Trophoblast cell (in vitro differentiated cells and primary cell): ENCODE data around the gene NUDT9.
"Not testable (repeated sequence)": the region's sequence is repeated elsewhere in the genome, so short reads cannot be mapped to it uniquely, and the experiment has no call there.

ENCODE experiments used
- DNase-seq, 2 donors: peaks; one replicate each; pipeline ENCODE4 v3.0.0-alpha.2; 2016
- H2AFZ ChIP-seq: 2 replicates; pipeline ENCODE4 v1.6.1; 2013; ENCODE audit warnings: low read length, moderate library complexity, mild to moderate bottlenecking; ENCODE audit not compliant: insufficient read depth, poor library complexity
- H2AK5ac ChIP-seq: 2 replicates; pipeline ENCODE4 v1.6.1; 2013; ENCODE audit warnings: mild to moderate bottlenecking, low read length
- H2BK120ac ChIP-seq: 2 replicates; pipeline ENCODE4 v1.6.1; 2013; ENCODE audit warnings: low read length, mild to moderate bottlenecking, moderate library complexity; ENCODE audit not compliant: insufficient read depth, poor library complexity
- H2BK12ac ChIP-seq: 2 replicates; pipeline ENCODE4 v1.6.1; 2013; ENCODE audit warnings: mild to moderate bottlenecking, low read length, moderate library complexity
- H2BK5ac ChIP-seq: 2 replicates; pipeline ENCODE4 v1.6.1; 2013; ENCODE audit warnings: low read length, low read depth, moderate library complexity, mild to moderate bottlenecking; ENCODE audit not compliant: poor library complexity
- H3K14ac ChIP-seq: 2 replicates; pipeline ENCODE4 v1.6.1; 2013; ENCODE audit warnings: mild to moderate bottlenecking, low read length
- H3K18ac ChIP-seq: 2 replicates; pipeline ENCODE4 v1.6.1; 2013; ENCODE audit warnings: mild to moderate bottlenecking, low read length
- H3K23ac ChIP-seq: 2 replicates; pipeline ENCODE4 v1.6.1; 2013; ENCODE audit warnings: low read length
- H3K27ac ChIP-seq: 2 replicates; pipeline ENCODE4 v1.5.1; 2013; ENCODE audit warnings: low read depth, mild to moderate bottlenecking, inconsistent platforms, low read length, moderate library complexity
- H3K27me3 ChIP-seq: 2 replicates; pipeline ENCODE4 v1.6.1; 2013; ENCODE audit warnings: inconsistent platforms, mild to moderate bottlenecking, low read length, moderate library complexity; ENCODE audit not compliant: insufficient read depth
- H3K36me3 ChIP-seq, 2 experiments: 1 replicate in 1 of 2; 2 replicates in 1 of 2; pipeline ENCODE4 v1.6.1; 2013; ENCODE audit warnings: low read length in 2 of 2, mild to moderate bottlenecking in 2 of 2, moderate library complexity in 1 of 2; ENCODE audit not compliant: insufficient read depth in 2 of 2, control insufficient read depth in 1 of 2
- H3K4ac ChIP-seq: 2 replicates; pipeline ENCODE4 v1.6.1; 2013; ENCODE audit warnings: low read depth, mild to moderate bottlenecking, low read length, moderate library complexity
- H3K4me1 ChIP-seq, 2 experiments: 1 replicate in 1 of 2; 2 replicates in 1 of 2; pipeline ENCODE4 v1.6.1; 2013; ENCODE audit warnings: low read length in 2 of 2, mild to moderate bottlenecking in 2 of 2, moderate library complexity in 1 of 2; ENCODE audit not compliant: insufficient read depth in 2 of 2, control insufficient read depth in 1 of 2
- H3K4me2 ChIP-seq: 2 replicates; pipeline ENCODE4 v1.6.1; 2013; ENCODE audit warnings: inconsistent platforms, mild to moderate bottlenecking, low read length, moderate library complexity
- H3K4me3 ChIP-seq: 2 replicates; pipeline ENCODE4 v1.5.1; 2013; ENCODE audit warnings: mild to moderate bottlenecking, low read depth, low read length, inconsistent platforms
- H3K79me1 ChIP-seq: one replicate; pipeline ENCODE4 v1.6.1; 2013; ENCODE audit warnings: low read length
- H3K79me2 ChIP-seq: 2 replicates; pipeline ENCODE4 v1.6.1; 2013; ENCODE audit warnings: low read length, mild to moderate bottlenecking; ENCODE audit not compliant: control insufficient read depth, insufficient read depth, poor library complexity
- H3K9ac ChIP-seq: 2 replicates; pipeline ENCODE4 v1.6.1; 2013; ENCODE audit warnings: mild to moderate bottlenecking, low read length
- H3K9me3 ChIP-seq: 2 replicates; pipeline ENCODE4 v1.6.1; 2013; ENCODE audit warnings: low read depth, mild to moderate bottlenecking, control low read depth, inconsistent platforms, low read length; ENCODE audit not compliant: insufficient read depth
- H4K12ac ChIP-seq: 2 replicates; pipeline ENCODE4 v1.6.1; 2013; ENCODE audit warnings: low read depth, mild to moderate bottlenecking, low read length, moderate library complexity
- H4K8ac ChIP-seq: 2 replicates; pipeline ENCODE4 v1.6.1; 2013; ENCODE audit warnings: low read depth, mild to moderate bottlenecking, low read length, moderate library complexity
- H4K91ac ChIP-seq: one replicate; pipeline ENCODE4 v1.6.1; 2013; ENCODE audit warnings: low read depth, mild to moderate bottlenecking, low read length, moderate library complexity
- WGBS: extraction: QIAGEN DNeasy Blood & Tissue Kit; methylation state at CpG from one replicate; pipeline ENCODE4 v1.1.7; 2013; ENCODE audit warnings: missing lambda C conversion rate; ENCODE audit not compliant: insufficient read length, insufficient coverage; ENCODE audit errors: extremely low coverage; 5-methylcytosine and 5-hydroxymethylcytosine counted together

NUDT9 gene

GRCh38 chr4:87390055-87390454, 32.3 kb upstream of the NUDT9 start:
- H3K4me2 ChIP-seq, result peak overlapping the region; percentile 27
- H2BK5ac ChIP-seq, H3K4me1 ChIP-seq, H3K4me3 ChIP-seq, H3K18ac ChIP-seq, H3K14ac ChIP-seq, H3K9me3 ChIP-seq, H2AFZ ChIP-seq, H4K12ac ChIP-seq, H2AK5ac ChIP-seq, H3K27ac ChIP-seq, H3K79me1 ChIP-seq, H3K36me3 ChIP-seq, H3K79me2 ChIP-seq, H3K4ac ChIP-seq, H4K91ac ChIP-seq, H3K27me3 ChIP-seq, H3K23ac ChIP-seq, H2BK12ac ChIP-seq, DNase-seq, H2BK120ac ChIP-seq, H4K8ac ChIP-seq, H3K9ac ChIP-seq: not testable (repeated sequence)
- WGBS, result no CpG with 5 or more reads among the region's 20 CpGs

- Histone ChIP-seq H3K9me3 (no peaks in the 10 kb centered on the region), H3K4me3 (peak overlapping the region; percentile 64), H2BK5ac (no peak overlapping the region), H4K91ac (peak overlapping the region; percentile 13), H3K36me3 (no peaks in the 10 kb centered on the region), H3K4me1 (peaks cover 0 to 4% of the 10 kb centered on the region in 2 experiments), H2AK5ac (no peak overlapping the region), H3K9ac (no peak overlapping the region), H4K12ac (no peak overlapping the region), H3K4ac (no peak overlapping the region), H3K27ac (peak overlapping the region; percentile 7), H3K27me3 (no peaks in the 10 kb centered on the region), H3K23ac (no peak overlapping the region), H3K4me2 (peak overlapping the region; percentile 70), H3K79me1 (peaks cover 5% of the 10 kb centered on the region), H2BK12ac (no peak overlapping the region), H3K14ac (no peak overlapping the region), H2BK120ac (no peak overlapping the region), H3K18ac (no peak overlapping the region), H3K79me2 (no peaks in the 10 kb centered on the region), H2AFZ (no peak overlapping the region), H4K8ac (no peak overlapping the region)
- DNase-seq, result no peak
These were observed 31.9 kb upstream of the NUDT9 start for GRCh38 chr4:87390551-87390890.

- peak within 1 kb of the TSS; percentile 64 for H3K4me3 ChIP-seq
- H3K9me3 ChIP-seq, result no peaks in the 10 kb centered on the region
- no peak within 1 kb of the TSS for H2BK120ac ChIP-seq
- H3K36me3 ChIP-seq, result no peaks in the 10 kb centered on the region
- H3K27me3 ChIP-seq, result no peaks in the 10 kb centered on the region
- peaks cover 5% of the 10 kb centered on the region for H3K79me1 ChIP-seq
- no peaks in the 10 kb centered on the region for H3K79me2 ChIP-seq
- no CpG with 5 or more reads among the region's 32 CpGs for WGBS
- H2AK5ac ChIP-seq, result no peak within 1 kb of the TSS
- H2BK12ac ChIP-seq, result no peak within 1 kb of the TSS
- H3K4me2 ChIP-seq, result peak within 1 kb of the TSS; percentile 70
- H3K4me1 ChIP-seq, result peaks cover 0 to 4% of the 10 kb centered on the region in 2 experiments
- H3K27ac ChIP-seq, result peak within 1 kb of the TSS; percentile 9
- no peak within 1 kb of the TSS for H3K23ac ChIP-seq
- peak within 1 kb of the TSS; percentile 12 for H2AFZ ChIP-seq
- H3K14ac ChIP-seq, result no peak within 1 kb of the TSS
- peak within 1 kb of the TSS; percentile 13 for H4K91ac ChIP-seq
- H4K8ac ChIP-seq, result peak within 1 kb of the TSS; percentile 51
- peak within 1 kb of the TSS; percentile 23 for H3K18ac ChIP-seq
- peak; percentile 90 to 91 for DNase-seq
- no peak within 1 kb of the TSS for H2BK5ac ChIP-seq
- H3K9ac ChIP-seq, result peak within 1 kb of the TSS; percentile 8
- no peak within 1 kb of the TSS for H3K4ac ChIP-seq
- peak within 1 kb of the TSS; percentile 3 for H4K12ac ChIP-seq
These were observed 31.3 kb upstream of the NUDT9 start, which contains the start of gene HSD17B11 for GRCh38 chr4:87390891-87391575. TSS of gene HSD17B11 (minus strand) at chr4:87391188. CDS start at chr4:87391070, 118 bp downstream.

GRCh38 chr4:87391576-87392054, 30.8 kb upstream of the NUDT9 start:
- peak overlapping the region; percentile 51 for H4K8ac ChIP-seq
- H4K12ac ChIP-seq, result no peak overlapping the region
- H3K4me2 ChIP-seq, result peak overlapping the region; percentile 70
- no peaks in the 10 kb centered on the region for H3K27me3 ChIP-seq
- no CpG with 5 or more reads among the region's 16 CpGs for WGBS
- no peak overlapping the region for H3K14ac ChIP-seq
- H3K23ac ChIP-seq, result no peak overlapping the region
- peak overlapping the region; percentile 8 for H4K91ac ChIP-seq
- DNase-seq, result no peak
- no peaks in the 10 kb centered on the region for H3K79me2 ChIP-seq
- no peaks in the 10 kb centered on the region for H3K36me3 ChIP-seq
- H2BK5ac ChIP-seq, result no peak overlapping the region
- peak overlapping the region; percentile 8 for H3K9ac ChIP-seq
- H2BK12ac ChIP-seq, result no peak overlapping the region
- no peaks in the 10 kb centered on the region for H3K9me3 ChIP-seq
- no peak overlapping the region for H2AK5ac ChIP-seq
- H3K4me3 ChIP-seq, result peak overlapping the region; percentile 64
- H2BK120ac ChIP-seq, result no peak overlapping the region
- H3K4me1 ChIP-seq, result peaks cover 0 to 4% of the 10 kb centered on the region in 2 experiments
- peaks cover 5% of the 10 kb centered on the region for H3K79me1 ChIP-seq
- no peak overlapping the region for H3K18ac ChIP-seq
- H2AFZ ChIP-seq, result peak overlapping the region; percentile 12
- no peak overlapping the region for H3K4ac ChIP-seq
- peak overlapping the region; percentile 9 for H3K27ac ChIP-seq
